ENCODE measurements around the gene TMEM219. TPM values are rescaled to one million over a fixed set of nuclear protein-coding genes. Genes with fewer than 3 reads are reported as not detected.

Gene TMEM219
- total RNA-seq, 1 donor from 2014 or later, result 49.8 TPM

GRCh38 chr16:29971304-29971703 lies 9.4 kb downstream of the TMEM219 start:
- Histone ChIP-seq H3K27me3 (ENCODE audit: control insufficient read depth, insufficient read depth, low read length) (no peaks in the 10 kb centered on the region), H3K36me3 (ENCODE audit: control insufficient read depth, insufficient read depth, low read length) (peaks cover 9% of the 10 kb centered on the region), H3K4me3 (ENCODE audit: low read depth, low read length) (no peak overlapping the region)
- no peak for TF ChIP-seq CTCF (IDR thresholded peaks at IDR 0.05; ENCODE audit: insufficient read depth, low read length, severe bottlenecking)
- FAIRE-seq (no peak), DNase-seq (ENCODE audit: low read depth) (no peak)

- Histone ChIP-seq H3K4me3 (ENCODE audit: low read depth, low read length) (no peak overlapping the region), H3K27me3 (ENCODE audit: control insufficient read depth, insufficient read depth, low read length) (no peaks in the 10 kb centered on the region), H3K36me3 (ENCODE audit: control insufficient read depth, insufficient read depth, low read length) (peaks cover 11% of the 10 kb centered on the region)
- no peak for TF ChIP-seq CTCF (IDR thresholded peaks at IDR 0.05; ENCODE audit: insufficient read depth, low read length, severe bottlenecking)
- FAIRE-seq (no peak), DNase-seq (ENCODE audit: low read depth) (no peak)
These were observed 10.6 kb downstream of the TMEM219 start for GRCh38 chr16:29972500-29972899.

GRCh38 chr16:29972992-29973383 lies 11.1 kb downstream of the TMEM219 start:
- no peak for TF ChIP-seq CTCF (IDR thresholded peaks at IDR 0.05; ENCODE audit: insufficient read depth, low read length, severe bottlenecking)
- Histone ChIP-seq H3K4me3 (ENCODE audit: low read depth, low read length) (peak overlapping the region; percentile 96), H3K27me3 (ENCODE audit: control insufficient read depth, insufficient read depth, low read length) (no peaks in the 10 kb centered on the region), H3K36me3 (ENCODE audit: control insufficient read depth, insufficient read depth, low read length) (peaks cover 12% of the 10 kb centered on the region)
- FAIRE-seq, result no peak
- DNase-seq (ENCODE audit: low read depth), result no peak

GRCh38 chr16:29973384-29974246 lies 11.7 kb downstream of the TMEM219 start, which contains the start of gene TAOK2:
Gene TAOK2, plus strand, starts transcription at chr16:29973868. Its CDS starts 3,905 bp downstream, at chr16:29977773.
- H3K27me3 ChIP-seq (ENCODE audit: control insufficient read depth, insufficient read depth, low read length), result no peaks in the 10 kb centered on the region
- DNase-seq (ENCODE audit: low read depth), result peak; percentile 94
- peak within 1 kb of the TSS; percentile 96 for H3K4me3 ChIP-seq (ENCODE audit: low read depth, low read length)
- no peak for TF ChIP-seq CTCF (IDR thresholded peaks at IDR 0.05; ENCODE audit: insufficient read depth, low read length, severe bottlenecking)
- peaks cover 14% of the 10 kb centered on the region for H3K36me3 ChIP-seq (ENCODE audit: control insufficient read depth, insufficient read depth, low read length)
- no peak for FAIRE-seq

GRCh38 chr16:29974291-29975133 lies 12.6 kb downstream of the TMEM219 start:
- peaks cover 18% of the 10 kb centered on the region for H3K36me3 ChIP-seq (ENCODE audit: control insufficient read depth, insufficient read depth, low read length)
- H3K27me3 ChIP-seq (ENCODE audit: control insufficient read depth, insufficient read depth, low read length), result no peaks in the 10 kb centered on the region
- DNase-seq (ENCODE audit: low read depth) (no peak), FAIRE-seq (no peak)
- peak overlapping the region; percentile 96 for H3K4me3 ChIP-seq (ENCODE audit: low read depth, low read length)
- no peak for TF ChIP-seq CTCF (IDR thresholded peaks at IDR 0.05; ENCODE audit: insufficient read depth, low read length, severe bottlenecking)

All from bronchial epithelial cell (primary cell).